AG09319 (cell line): Measurements from ENCODE around the gene B4GALNT1.

Experiments
- DNase-seq: peaks from one replicate; pipeline ENCODE4 v3.0.0-alpha.2; 2010; ENCODE audit warnings: low read depth; ENCODE audit errors: extremely low read depth
- CTCF ChIP-seq: IDR thresholded peaks from 2 replicates; pipeline ENCODE4 v1.5.1; 2011; ENCODE audit warnings: low read depth, mild to moderate bottlenecking, inconsistent platforms, low read length, moderate library complexity

The B4GALNT1 gene

DNA sequence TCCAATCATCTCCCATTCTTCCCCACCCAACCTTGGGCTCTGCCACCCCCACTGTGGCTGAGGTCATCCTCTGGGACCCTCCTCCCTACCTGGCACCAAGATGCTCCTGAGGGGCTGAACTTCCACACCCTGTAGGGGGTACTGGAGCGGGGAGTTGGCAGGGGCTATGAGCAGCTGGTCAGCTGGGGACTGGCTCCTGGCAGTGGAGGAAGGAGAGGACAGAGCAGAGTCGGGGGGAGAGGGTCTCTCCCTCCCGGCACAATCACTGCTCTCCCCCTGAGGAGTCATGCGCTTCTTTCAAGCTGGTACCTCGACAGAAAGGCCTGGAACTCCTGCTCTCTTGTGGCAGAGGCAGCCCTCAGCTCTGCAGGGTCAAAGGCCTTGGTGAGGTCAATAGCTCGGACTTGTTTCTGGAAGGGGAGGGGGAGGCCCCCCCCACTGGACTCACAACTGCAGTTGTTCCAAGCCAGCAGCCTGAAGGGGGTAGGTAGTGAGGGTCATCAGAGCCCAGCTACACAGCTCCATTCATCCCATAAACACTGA, 2.0 kb downstream of the B4GALNT1 start:
- no peak for TF ChIP-seq CTCF
- no peak for DNase-seq

- DNase-seq, result no peak
- TF ChIP-seq CTCF, result no peak
Observed at GRCh38 chr12:57629897-57630471, 3.0 kb downstream of the B4GALNT1 start.

GRCh38 chr12:57628280-57629191, 4.5 kb downstream of the B4GALNT1 start:
- TF ChIP-seq CTCF, result no peak
- DNase-seq, result no peak

- no peak for TF ChIP-seq CTCF
- no peak for DNase-seq
Observed at GRCh38 chr12:57627501-57628279, 5.3 kb downstream of the B4GALNT1 start.

DNA sequence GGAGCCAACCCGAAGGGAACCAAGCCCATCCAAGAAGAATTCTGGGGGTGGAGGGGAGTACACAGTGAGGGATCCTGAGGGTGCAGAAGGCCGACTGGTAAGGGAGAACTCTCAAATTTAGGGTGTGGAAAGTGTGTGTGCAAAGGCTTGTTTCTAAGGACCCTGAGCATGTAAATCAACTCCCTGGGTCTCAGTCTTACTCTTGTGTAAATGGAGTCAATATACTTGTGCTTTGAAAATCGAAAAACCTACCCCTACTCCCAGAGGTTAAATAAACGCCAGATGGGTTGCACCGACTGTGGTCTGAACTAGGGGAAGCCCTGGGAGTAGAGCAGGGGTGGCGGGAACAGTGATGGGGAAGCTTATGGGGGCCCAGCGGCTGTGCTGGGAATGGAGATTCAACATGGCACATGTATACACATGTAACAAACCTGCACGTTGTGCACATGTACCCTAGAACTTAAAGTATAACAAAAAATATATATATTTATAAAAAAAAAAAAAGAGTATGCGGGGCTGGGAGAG, 6.0 kb downstream of the B4GALNT1 start:
- TF ChIP-seq CTCF, result no peak
- no peak for DNase-seq

DNA sequence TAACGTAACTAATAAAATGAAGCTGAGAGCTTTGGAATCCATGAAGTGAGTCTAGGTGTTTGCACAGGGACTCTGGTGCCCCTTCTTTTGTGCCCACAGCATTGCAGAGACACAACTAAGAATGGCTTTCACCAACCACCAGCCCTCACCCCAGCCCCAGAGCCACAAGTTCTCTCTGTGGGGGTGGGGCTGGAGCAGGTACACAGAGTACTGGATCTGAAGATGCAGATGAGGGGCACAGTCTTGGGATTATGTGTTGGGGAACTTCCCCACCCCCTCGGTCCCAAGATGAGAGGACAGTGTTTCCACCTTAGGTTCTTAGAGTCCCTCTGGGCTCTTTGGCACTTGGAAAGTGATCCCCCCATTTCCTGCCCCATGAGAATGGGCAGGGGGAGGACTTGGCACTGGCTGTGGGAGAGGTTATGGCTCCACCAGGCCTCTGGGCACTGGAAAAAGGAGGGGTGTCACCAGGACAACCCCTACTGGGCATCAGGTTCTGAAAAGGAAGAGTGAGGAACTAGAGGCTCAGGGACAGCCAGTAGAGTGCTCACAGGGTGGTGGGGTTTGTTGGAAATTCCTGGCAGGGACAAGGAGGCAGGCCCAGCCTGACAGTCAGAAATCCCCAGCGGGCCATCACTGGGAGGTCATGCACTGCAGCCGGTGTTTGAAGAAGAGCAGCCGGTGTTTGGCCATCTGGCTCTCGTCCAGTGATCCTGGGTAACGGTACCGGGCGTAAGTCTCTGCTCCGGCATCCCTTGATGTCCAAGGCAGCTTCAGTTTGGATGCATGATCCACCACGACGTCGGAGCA, 6.7 kb downstream of the B4GALNT1 start:
- TF ChIP-seq CTCF, result no peak

More for the DNA sequence above, 6.7 kb downstream of the B4GALNT1 start:
- DNase-seq, result no peak
